GM23248 (cell line): Measurements from ENCODE around the gene LRSAM1.

Source experiments
- EZH2 ChIP-seq: fragments of 200-600 bp; sonication (generic); IDR thresholded peaks from 2 replicates; pipeline ENCODE4 v1.6.1; 2018; ENCODE audit warnings: antibody characterized with exemption, mild to moderate bottlenecking; ENCODE audit not compliant: insufficient read depth, poor library complexity, severe bottlenecking
- EZH2phosphoT487 ChIP-seq: fragments of 200-600 bp; sonication (generic); IDR thresholded peaks from 2 replicates; pipeline ENCODE4 v1.6.1; 2018; ENCODE audit warnings: antibody characterized with exemption, moderate library complexity, mild to moderate bottlenecking, low read depth; ENCODE audit not compliant: insufficient read depth

DNA sequence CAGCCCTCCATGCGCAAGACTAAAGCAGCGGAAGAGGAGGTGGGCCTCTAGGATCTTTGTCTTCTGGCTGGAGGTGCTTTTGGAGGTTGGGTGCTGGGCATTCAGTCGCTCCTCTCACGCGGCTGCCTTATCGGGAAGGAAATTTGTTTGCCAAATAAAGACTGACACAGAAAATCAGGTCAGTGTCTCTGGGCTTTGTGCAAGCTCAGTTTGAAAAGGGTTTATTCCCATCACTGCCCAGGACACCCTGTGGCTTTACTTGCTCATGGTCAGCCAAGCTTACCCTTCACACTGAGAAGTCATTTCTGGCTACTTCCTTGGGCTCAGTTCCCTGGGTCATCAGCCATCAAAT is 43.8 kb upstream of the LRSAM1 start:
- TF ChIP-seq EZH2 = no peak
- TF ChIP-seq EZH2phosphoT487 = no peak
